Subcutaneous adipose tissue (tissue), 4 donors: ENCODE data around the gene ACSBG1. TPM values are rescaled to one million over a fixed set of nuclear protein-coding genes. Genes with fewer than 3 reads are reported as not detected.

Source experiments
- total RNA-seq, 4 donors: library from RNA; depleted of rRNA; stranded (reverse); fragments of >200 nt; gene quantifications; one replicate each; pipeline ENCODE4 v1.1.0, GENCODE V29; 2016
- TF ChIP-seq, protein P1 (sequence below): fragments of 450-650 bp; IDR thresholded peaks from one replicate; pipeline ENCODE4 v1.5.1; 2016; ENCODE audit warnings: low read depth, mild to moderate bottlenecking, control low read depth, antibody characterized with exemption, moderate library complexity

Gene ACSBG1
- total RNA-seq, 4 donors from 2014 or later = not detected

DNA sequence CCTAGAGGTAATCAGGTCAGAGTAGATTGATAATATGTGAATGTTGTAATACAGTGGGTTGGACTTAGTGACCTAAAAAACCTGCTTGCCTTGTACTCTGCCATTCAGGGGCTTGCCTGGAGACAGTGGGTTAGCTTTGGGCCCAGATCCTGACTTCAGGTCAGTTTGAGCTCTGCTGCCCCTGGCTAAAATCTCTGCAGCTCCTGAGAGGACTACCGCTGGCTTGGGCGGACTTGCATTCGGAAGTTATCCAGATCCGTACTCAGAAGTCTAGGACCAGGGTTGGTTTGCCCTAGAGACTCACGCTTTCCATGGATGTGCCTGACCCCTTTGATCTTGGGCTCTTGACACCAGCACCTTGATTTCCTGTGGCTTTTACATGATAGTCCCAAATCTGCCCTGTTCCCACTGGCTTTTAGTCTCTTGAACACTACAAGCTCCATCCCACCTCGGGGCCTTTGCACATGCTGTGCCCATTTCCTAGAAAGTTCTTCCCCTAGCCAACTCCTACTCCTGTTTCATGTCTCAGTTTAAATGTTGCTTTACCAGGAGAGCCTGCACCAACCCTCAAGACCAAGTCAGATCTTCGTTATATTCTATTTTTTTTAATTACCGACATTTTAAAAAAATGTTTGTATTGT, 5.9 kb downstream of the ACSBG1 start:
- TF ChIP-seq, protein P1, sequence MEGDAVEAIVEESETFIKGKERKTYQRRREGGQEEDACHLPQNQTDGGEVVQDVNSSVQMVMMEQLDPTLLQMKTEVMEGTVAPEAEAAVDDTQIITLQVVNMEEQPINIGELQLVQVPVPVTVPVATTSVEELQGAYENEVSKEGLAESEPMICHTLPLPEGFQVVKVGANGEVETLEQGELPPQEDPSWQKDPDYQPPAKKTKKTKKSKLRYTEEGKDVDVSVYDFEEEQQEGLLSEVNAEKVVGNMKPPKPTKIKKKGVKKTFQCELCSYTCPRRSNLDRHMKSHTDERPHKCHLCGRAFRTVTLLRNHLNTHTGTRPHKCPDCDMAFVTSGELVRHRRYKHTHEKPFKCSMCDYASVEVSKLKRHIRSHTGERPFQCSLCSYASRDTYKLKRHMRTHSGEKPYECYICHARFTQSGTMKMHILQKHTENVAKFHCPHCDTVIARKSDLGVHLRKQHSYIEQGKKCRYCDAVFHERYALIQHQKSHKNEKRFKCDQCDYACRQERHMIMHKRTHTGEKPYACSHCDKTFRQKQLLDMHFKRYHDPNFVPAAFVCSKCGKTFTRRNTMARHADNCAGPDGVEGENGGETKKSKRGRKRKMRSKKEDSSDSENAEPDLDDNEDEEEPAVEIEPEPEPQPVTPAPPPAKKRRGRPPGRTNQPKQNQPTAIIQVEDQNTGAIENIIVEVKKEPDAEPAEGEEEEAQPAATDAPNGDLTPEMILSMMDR = no peak

DNA sequence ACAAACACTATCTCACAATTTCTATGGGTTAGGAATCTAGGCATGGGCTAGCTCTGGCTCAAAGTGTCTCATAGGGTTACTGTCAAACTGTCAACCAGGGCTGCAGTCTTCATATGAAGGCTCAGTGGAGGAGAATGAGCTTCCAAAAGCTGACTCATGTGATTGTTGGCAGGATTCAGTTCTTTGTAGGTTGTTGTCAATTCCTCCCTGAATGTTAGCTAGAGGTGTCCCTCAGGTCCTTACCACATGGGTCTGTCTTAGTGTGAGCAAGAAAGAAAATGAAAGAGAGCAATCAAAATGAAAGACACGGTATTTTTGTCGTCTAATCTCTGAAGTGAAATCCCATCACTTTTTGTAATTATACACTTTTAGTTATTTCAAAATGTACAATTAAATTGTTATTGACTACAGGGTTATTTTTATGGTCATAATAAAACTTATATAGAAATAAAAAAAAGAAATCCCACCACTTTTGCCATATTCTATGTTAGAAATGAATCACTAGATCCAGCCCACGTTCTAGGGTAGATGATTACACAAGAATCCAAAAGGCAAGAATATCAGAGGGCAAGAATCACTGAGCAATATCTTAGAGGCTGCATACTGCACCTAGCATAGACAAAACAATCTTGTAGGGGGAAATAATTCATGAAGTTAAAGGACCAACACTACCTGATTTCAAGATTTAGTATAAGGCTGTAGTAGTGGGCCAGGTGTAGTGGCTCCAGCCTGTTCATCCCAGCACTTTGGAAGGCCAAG, 8.4 kb downstream of the ACSBG1 start:
- TF ChIP-seq, protein P1 = no peak

DNA sequence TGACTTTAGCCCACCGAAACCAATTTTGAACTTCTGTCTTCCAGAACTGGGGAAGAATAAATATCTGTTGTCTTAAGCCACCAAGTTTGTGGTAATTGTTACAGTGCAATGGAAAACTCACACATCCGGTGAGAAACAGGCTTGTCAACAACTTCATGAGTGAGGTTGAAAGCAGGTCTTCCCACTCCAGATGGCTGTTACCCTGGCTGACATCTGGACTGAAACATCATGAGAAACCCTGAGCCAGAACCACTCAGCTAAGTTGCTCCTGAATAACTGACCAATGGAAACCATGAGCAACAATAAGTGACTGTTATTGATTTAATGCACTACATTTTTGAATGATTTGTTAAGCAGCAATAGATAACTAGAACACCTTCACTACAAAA, 10.3 kb downstream of the ACSBG1 start:
- TF ChIP-seq, protein P1 = no peak

DNA sequence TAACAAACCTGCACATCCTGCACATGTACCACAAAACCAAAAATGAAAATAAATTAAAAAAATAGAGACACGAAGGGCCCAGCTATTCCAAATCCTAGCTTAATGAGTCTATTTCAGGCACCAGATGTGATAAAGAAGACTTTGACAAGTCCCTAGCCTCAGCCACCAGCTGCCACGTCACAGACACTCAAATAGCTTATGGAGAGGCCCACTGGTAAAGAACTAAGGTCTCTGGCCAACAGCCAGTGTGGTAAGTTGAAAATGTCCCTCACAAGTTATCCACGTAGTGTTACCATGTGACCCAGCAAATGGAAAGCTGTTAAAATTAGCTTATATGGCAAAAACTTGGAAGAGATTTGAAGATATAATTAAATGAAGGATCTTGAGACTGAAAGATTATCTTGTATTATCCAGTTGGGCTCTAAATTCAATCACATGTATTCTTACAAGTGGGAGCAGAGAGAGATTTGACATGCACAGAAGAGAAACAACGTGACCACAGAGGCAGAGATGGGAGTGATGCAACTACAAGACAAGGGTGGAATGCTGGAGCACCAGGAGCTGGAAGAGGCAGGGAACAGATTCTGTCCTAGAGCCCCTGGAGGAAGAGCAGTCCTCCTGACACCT, 10.9 kb downstream of the ACSBG1 start:
- TF ChIP-seq, protein P1 = no peak

DNA sequence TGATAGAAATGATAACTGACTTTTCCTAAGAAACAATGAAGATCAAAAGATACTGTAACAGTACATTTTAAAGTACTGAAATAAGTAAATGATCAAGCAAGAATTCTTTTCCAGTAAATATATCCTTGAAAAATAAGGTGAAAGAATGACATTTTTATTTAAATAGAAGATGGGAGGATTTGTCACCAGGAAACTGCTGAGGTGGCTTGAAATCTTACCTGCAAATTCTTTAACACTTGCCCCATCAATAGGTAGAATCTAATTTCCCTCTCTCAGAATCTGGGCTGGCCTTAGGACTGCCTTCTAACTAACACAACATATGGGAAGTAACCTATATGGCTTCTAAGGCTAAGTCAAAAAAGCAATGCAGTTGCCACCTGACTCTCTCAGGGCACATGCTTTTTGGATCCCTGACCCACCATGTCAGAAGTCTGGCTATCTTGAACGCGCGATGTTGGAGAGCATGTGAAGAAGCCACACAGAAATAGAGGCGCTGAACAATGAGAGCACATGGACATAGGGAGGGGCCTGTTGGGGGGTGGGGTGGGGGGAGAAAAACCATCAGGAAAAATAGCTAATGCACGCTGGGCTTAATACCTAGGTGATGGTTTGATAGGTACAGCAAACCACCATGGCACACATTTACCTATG, 11.5 kb downstream of the ACSBG1 start:
- TF ChIP-seq, protein P1 = no peak

DNA sequence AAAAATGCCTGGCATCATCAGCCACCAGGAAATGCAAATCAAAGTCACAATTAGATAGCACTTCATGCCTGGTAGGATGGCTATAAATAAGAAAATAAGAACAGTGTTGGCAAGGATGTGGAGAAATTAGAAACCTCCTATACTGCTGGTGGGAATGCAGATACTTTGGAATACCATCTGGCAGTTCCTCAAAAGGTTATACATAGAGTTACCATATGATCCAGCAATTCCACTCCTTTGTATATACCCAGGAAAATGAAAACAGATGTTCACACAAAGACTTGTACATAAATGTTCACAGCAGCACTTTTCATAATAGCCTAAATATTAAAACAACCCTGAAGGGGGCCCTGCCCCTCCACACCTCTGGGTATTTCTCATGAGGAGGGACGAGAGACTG, 13.7 kb downstream of the ACSBG1 start:
- TF ChIP-seq, protein P1 = no peak
